ENCODE results near the gene ALDOC. TPM values are rescaled to one million over a fixed set of nuclear protein-coding genes. Genes with fewer than 3 reads are reported as not detected.
A peak's percentile ranks its signal among the peaks of the same experiment; 100 is the strongest.

The ALDOC gene
- total RNA-seq, 2 experiments from 2014 or later, result 46.2 to 62.4 TPM

DNA sequence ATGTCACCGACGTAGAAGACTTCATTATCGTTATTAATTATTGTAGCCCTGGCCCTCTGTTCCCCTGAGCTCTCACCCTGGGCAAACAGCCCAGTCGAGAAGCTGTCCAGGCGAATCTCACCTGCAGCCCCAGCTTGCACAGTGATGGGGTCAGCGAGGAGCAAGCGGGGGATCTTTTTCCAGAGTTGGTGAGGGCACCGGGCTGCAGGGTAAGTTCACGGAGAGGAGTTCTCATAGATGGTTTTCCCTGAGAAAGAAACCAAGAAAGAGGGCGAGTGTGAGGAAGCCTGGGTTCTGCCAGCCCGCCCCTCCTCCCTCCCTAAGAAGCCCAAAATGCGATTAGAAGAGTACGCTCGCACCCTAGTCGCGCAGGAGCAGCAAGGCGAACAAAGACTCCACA is 21.7 kb upstream of the ALDOC start:
- ChIA-PET POLR2A (interaction anchor here (0.8 to 1.7 kb wide), 8 partner anchors 10 to 63 kb away, joined by 3 to 12 read pairs (median 3); partner anchors contain the start of gene PIGS), CTCF (ENCODE audit: unreplicated experiment) (interaction anchor here (0.7 to 1.0 kb wide), 2 partner anchors 21 to 50 kb away, joined by 3 read pairs; partner anchors contain the start of gene ALDOC)
- Histone ChIP-seq H3K4me3 (ENCODE audit: low read depth, low read length, poor library complexity, severe bottlenecking) (peak overlapping the region; percentile 82), H3K4me1 (ENCODE audit: insufficient read depth, low read length, poor library complexity, severe bottlenecking) (peaks cover 23% of the 10 kb centered on the region), H3K4me2 (ENCODE audit: low read length) (peak overlapping the region; percentile 93), H3K79me2 (ENCODE audit: insufficient read depth, low read depth, low read length) (peaks cover 39% of the 10 kb centered on the region), H4K20me1 (ENCODE audit: insufficient read depth, low read length) (no peaks in the 10 kb centered on the region), H3K9me2 (ENCODE audit: insufficient read depth, low read length) (no peaks in the 10 kb centered on the region), H2AFZ (ENCODE audit: low read length) (peak overlapping the region; percentile 41; the same call in 1 of the 2 replicates), H3K9me3 (ENCODE audit: low read length) (no peaks in the 10 kb centered on the region), H3K27ac (ENCODE audit: low read depth, low read length, poor library complexity, severe bottlenecking) (peak overlapping the region; percentile 73), H3K36me3 (ENCODE audit: insufficient read depth, low read length) (peaks cover 47% of the 10 kb centered on the region)
- no peak for TF ChIP-seq EZH2phosphoT487 (IDR thresholded peaks at IDR 0.05; ENCODE audit: borderline replicate concordance, low read depth, low read length)
- TF ChIP-seq, protein P1, sequence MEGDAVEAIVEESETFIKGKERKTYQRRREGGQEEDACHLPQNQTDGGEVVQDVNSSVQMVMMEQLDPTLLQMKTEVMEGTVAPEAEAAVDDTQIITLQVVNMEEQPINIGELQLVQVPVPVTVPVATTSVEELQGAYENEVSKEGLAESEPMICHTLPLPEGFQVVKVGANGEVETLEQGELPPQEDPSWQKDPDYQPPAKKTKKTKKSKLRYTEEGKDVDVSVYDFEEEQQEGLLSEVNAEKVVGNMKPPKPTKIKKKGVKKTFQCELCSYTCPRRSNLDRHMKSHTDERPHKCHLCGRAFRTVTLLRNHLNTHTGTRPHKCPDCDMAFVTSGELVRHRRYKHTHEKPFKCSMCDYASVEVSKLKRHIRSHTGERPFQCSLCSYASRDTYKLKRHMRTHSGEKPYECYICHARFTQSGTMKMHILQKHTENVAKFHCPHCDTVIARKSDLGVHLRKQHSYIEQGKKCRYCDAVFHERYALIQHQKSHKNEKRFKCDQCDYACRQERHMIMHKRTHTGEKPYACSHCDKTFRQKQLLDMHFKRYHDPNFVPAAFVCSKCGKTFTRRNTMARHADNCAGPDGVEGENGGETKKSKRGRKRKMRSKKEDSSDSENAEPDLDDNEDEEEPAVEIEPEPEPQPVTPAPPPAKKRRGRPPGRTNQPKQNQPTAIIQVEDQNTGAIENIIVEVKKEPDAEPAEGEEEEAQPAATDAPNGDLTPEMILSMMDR (conservative IDR thresholded peaks at IDR 0.05; ENCODE audit: low read length), result no peak
- peak; percentile 20 for DNase-seq (ENCODE audit: low spot score)
- intact Hi-C loops (cut with micrococcal nuclease; ENCODE audit: unreplicated experiment), result loop anchor here (2.0 kb wide), 1 partner anchor 28 kb away; the partner anchor contains the start of gene PIGS
- BruUV-seq (replicated peaks), result TSS peak; percentile 67

DNA sequence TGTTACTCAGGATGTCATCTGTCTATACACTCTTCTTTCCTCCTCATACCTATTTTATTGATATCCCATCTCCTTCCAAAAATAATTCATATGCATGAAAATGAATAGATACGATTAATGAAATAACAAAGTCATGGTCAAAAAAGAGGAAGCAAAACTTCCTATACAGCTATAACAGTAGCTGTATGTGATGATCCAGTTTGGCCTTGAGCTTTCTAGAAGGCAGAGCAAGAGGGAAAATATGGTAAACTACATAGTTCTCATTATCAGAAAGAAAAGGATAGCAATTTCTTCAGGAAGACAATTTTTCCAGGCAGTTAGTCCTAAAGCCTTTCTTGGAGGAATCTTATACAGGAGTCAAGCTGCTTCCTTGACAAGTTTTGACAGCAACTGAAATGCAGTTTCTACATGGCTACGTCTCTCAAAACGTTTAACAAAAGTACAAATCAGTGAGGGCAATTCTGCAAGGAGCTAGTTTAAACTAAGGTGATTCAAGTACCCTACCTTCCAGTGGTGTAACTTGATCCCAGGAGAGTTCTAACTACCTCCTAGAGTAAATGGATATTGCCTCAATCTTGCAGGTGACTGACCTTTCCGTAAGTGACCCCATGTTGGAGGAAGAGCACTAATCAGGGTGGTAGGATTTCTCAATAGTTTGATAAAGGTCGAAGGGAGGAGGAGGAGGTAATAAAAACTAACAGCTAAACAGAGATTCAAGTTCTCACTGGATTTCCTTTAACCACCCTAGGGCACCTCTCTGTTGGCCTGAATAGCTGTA is 21.1 kb upstream of the ALDOC start:
- intact Hi-C loops (cut with micrococcal nuclease; ENCODE audit: unreplicated experiment), result loop anchor here (2.0 kb wide), 1 partner anchor 27 kb away; the partner anchor contains the start of gene PIGS
- Histone ChIP-seq H3K9me3 (ENCODE audit: low read length) (no peaks in the 10 kb centered on the region), H4K20me1 (ENCODE audit: insufficient read depth, low read length) (0 out of 2 replicates have a peak, but pooled peaks cover 4% of the 10 kb centered on the region), H3K9me2 (ENCODE audit: insufficient read depth, low read length) (no peaks in the 10 kb centered on the region), H3K4me3 (ENCODE audit: low read depth, low read length, poor library complexity, severe bottlenecking) (peak overlapping the region; percentile 82), H3K79me2 (ENCODE audit: insufficient read depth, low read depth, low read length) (peaks cover 42% of the 10 kb centered on the region), H3K36me3 (ENCODE audit: insufficient read depth, low read length) (peaks cover 53% of the 10 kb centered on the region), H2AFZ (ENCODE audit: low read length) (peak overlapping the region; percentile 41; the same call in 1 of the 2 replicates), H3K4me2 (ENCODE audit: low read length) (peak overlapping the region; percentile 93), H3K4me1 (ENCODE audit: insufficient read depth, low read length, poor library complexity, severe bottlenecking) (peaks cover 23% of the 10 kb centered on the region), H3K27ac (ENCODE audit: low read depth, low read length, poor library complexity, severe bottlenecking) (peak overlapping the region; percentile 73)
- ChIA-PET POLR2A (interaction anchor here (0.7 to 1.7 kb wide), 11 partner anchors 10 to 63 kb away, joined by 3 to 12 read pairs (median 3); partner anchors contain the start of genes ALDOC and PIGS), CTCF (ENCODE audit: unreplicated experiment) (interaction anchor here (0.7 to 1.0 kb wide), 2 partner anchors 21 to 50 kb away, joined by 3 read pairs; partner anchors contain the start of gene ALDOC)
- BruUV-seq (replicated peaks), result no TSS peak
- TF ChIP-seq EZH2phosphoT487 (IDR thresholded peaks at IDR 0.05; ENCODE audit: borderline replicate concordance, low read depth, low read length), result no peak
- TF ChIP-seq, protein P1 (conservative IDR thresholded peaks at IDR 0.05; ENCODE audit: low read length), result no peak
- peak; percentile 24 for DNase-seq (ENCODE audit: low spot score)

Data from OCI-LY7 (cell line).